Type B pancreatic cell (in vitro differentiated cells): ENCODE measurements around the gene TAF3. TPM values are rescaled to one million over a fixed set of nuclear protein-coding genes. Genes with fewer than 3 reads are reported as not detected.
"Not testable (repeated sequence)": the region's sequence is repeated elsewhere in the genome, so short reads cannot be mapped to it uniquely, and the experiment has no call there.

Source experiments
- DNase-seq: peaks from one replicate; pipeline ENCODE4 v3.0.0; 2021; ENCODE audit warnings: mixed read lengths; ENCODE audit not compliant: unreplicated experiment; ENCODE audit errors: extremely low spot score
- H3K27ac Mint-ChIP-seq: 2 replicates; pipeline ENCODE4 v1.8.0; 2021; ENCODE audit warnings: mild to moderate bottlenecking, mixed read lengths
- H3K27me3 Mint-ChIP-seq: 2 replicates; pipeline ENCODE4 v1.8.0; 2021; ENCODE audit warnings: mixed read lengths
- H3K36me3 Mint-ChIP-seq: 2 replicates; pipeline ENCODE4 v1.8.0; 2021; ENCODE audit warnings: mixed read lengths
- H3K4me1 Mint-ChIP-seq: one replicate; pipeline ENCODE4 v1.8.0; 2021; ENCODE audit warnings: mixed read lengths; ENCODE audit not compliant: unreplicated experiment
- H3K4me3 Mint-ChIP-seq: 2 replicates; pipeline ENCODE4 v1.8.0; 2021; ENCODE audit warnings: mild to moderate bottlenecking, mixed read lengths
- H3K9me3 Mint-ChIP-seq: 2 replicates; pipeline ENCODE4 v1.8.0; 2021; ENCODE audit warnings: mixed read lengths
- total RNA-seq: library from RNA; stranded (reverse); gene quantifications from 2 replicates; pipeline ENCODE4 v1.2.1, GENCODE V29; 2021; ENCODE audit warnings: low replicate concordance
- TF ChIP-seq, protein P1 (sequence below): fragments of 200-600 bp; sonication (generic); conservative IDR thresholded peaks from 2 replicates; pipeline ENCODE4 v1.5.0; 2021; ENCODE audit warnings: antibody characterized with exemption, mild to moderate bottlenecking

Gene TAF3
- total RNA-seq, 1 donor from 2014 or later = 9.9 TPM

GRCh38 chr10:8023851-8024250, 205.5 kb downstream of the TAF3 start:
- Mint-ChIP-seq H3K4me3 (no peak overlapping the region), H3K4me1 (no peaks in the 10 kb centered on the region), H3K27ac (no peak overlapping the region), H3K36me3 (no peaks in the 10 kb centered on the region), H3K9me3 (no peaks in the 10 kb centered on the region), H3K27me3 (peaks cover 34% of the 10 kb centered on the region)
- TF ChIP-seq, protein P1, sequence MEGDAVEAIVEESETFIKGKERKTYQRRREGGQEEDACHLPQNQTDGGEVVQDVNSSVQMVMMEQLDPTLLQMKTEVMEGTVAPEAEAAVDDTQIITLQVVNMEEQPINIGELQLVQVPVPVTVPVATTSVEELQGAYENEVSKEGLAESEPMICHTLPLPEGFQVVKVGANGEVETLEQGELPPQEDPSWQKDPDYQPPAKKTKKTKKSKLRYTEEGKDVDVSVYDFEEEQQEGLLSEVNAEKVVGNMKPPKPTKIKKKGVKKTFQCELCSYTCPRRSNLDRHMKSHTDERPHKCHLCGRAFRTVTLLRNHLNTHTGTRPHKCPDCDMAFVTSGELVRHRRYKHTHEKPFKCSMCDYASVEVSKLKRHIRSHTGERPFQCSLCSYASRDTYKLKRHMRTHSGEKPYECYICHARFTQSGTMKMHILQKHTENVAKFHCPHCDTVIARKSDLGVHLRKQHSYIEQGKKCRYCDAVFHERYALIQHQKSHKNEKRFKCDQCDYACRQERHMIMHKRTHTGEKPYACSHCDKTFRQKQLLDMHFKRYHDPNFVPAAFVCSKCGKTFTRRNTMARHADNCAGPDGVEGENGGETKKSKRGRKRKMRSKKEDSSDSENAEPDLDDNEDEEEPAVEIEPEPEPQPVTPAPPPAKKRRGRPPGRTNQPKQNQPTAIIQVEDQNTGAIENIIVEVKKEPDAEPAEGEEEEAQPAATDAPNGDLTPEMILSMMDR = no peak
- no peak for DNase-seq

DNA sequence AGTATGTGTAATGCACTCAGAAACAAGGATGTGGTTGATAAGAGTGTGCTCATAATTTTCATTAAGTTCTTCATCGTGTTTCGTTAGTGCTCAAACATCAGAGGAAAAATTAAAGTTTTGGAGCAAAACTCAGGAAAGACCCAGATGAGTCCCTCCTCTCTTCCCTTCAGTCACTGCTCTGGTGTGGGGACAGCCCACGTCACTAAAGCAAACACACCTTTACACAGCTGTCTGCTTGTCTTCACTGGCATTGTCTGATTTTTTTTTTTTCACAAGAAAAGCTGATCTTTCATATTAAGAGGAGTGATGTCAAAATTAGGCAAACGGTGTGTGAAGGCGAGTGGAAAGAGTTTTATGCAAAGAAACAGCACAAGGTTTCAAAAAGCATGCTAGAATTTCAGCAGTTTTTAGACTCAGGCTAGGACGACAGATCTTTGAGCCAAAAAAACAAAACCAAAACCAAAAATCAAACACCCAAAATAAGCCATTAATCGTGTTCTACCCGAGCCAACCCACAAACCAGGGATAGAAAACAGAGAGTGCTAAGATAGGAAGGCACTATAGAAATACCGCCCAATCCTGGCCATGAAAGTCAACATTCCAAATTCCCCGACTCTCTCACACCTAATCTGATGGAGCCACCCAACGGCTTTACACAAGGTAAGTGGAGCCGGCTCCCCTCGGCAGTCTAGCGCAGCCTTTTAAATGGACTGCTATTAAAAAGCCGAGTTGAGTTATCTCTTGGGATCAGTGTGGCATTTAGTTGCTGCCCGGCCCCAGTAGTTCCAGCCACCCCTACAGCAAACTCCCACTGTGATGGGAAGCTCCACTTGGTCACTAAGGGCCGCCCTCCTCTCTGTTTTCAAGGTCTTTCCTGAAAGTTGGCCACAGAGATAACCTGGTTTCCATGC, 208.3 kb downstream of the TAF3 start:
- Mint-ChIP-seq H3K9me3 (peaks cover 2% of the 10 kb centered on the region), H3K4me3 (no peak overlapping the region), H3K36me3 (no peaks in the 10 kb centered on the region), H3K27me3 (peaks cover 47% of the 10 kb centered on the region), H3K4me1 (no peaks in the 10 kb centered on the region), H3K27ac (no peak overlapping the region)
- DNase-seq = peak; percentile 39
- TF ChIP-seq, protein P1 = no peak

DNA sequence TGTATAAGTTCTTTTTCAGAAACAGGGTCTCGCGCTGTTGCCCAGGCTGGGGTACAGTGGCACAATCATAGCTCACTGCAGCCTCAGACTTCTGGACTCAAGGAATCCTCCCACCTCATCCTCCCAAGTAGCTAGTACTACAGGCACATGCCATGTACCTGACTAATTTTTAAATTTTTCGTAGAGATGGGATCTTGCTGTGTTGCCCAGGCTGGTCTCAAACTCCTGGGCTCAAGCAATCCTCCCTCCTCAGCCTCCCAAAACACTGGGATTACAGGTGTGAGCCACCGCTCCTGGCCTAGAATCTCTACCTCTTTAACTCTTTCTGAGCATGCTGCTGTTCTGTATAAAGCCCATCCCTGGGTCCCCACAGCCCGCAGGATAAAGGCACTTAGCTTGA, 212.9 kb downstream of the TAF3 start:
- not testable (repeated sequence) for H3K9me3 Mint-ChIP-seq, H3K4me3 Mint-ChIP-seq, DNase-seq, H3K27ac Mint-ChIP-seq, H3K4me1 Mint-ChIP-seq, H3K36me3 Mint-ChIP-seq
- peaks cover 69% of the 10 kb centered on the region for H3K27me3 Mint-ChIP-seq

DNA sequence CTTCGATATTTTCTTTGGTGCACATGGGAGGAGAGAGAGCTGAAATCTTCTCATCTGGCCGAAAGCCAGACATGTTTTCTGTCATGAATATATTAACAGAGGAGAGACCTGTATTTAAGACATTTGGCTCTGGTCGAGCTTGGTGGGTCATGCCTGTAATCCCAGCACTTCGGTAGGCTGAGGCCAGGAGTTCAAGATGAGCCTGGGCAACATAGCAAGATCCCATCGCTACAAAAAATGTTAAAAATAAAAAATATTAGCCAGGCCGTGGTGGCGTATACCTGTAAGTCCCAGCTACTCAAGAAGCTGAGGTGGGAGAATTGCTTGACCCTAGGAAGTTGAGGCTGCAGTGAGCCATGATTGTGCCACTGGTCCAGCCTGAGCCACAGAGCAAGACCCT, 214.3 kb downstream of the TAF3 start:
- no peak for DNase-seq
- H3K4me1 Mint-ChIP-seq = peaks cover 10% of the 10 kb centered on the region
- TF ChIP-seq, protein P1 = no peak
- peaks cover 71% of the 10 kb centered on the region for H3K27me3 Mint-ChIP-seq
- H3K9me3 Mint-ChIP-seq = peaks cover 5% of the 10 kb centered on the region
- H3K36me3 Mint-ChIP-seq = peaks cover 4% of the 10 kb centered on the region
- peak overlapping the region; percentile 34 for H3K4me3 Mint-ChIP-seq
- no peak overlapping the region for H3K27ac Mint-ChIP-seq

GRCh38 chr10:8033812-8034465, 215.6 kb downstream of the TAF3 start:
- TF ChIP-seq, protein P1 = no peak
- Mint-ChIP-seq H3K27ac (no peak overlapping the region), H3K27me3 (peaks cover 85% of the 10 kb centered on the region), H3K4me3 (no peak overlapping the region), H3K36me3 (peaks cover 4% of the 10 kb centered on the region), H3K4me1 (peaks cover 10% of the 10 kb centered on the region), H3K9me3 (peaks cover 5% of the 10 kb centered on the region)
- no peak for DNase-seq

DNA sequence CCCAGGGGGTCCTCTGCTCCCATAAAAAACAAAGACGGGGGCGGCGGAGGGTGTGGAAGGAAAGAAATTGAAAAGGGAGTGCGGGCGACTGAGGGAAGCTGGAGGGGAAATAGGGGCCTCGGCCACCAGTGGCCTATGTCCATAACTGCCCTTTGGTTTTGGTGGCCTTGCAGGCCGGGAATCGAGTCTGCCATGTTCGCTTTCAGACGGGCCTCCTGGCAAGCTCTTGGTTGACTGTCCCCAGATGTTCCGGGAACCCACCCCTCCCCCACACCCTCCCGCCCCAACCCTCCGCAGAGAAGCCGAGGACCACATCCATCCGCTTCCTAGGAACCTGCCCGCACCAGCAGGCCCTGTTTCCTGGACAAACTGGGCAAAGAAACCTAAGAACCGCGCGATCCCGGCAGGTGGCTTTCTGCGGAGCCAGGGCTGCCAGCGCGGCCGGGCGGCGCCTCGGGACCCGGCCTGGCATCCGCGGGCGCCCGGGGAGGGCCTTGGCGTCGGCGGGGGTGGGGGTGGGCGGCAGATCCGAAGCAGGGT, 216.2 kb downstream of the TAF3 start:
- no peak overlapping the region for H3K27ac Mint-ChIP-seq
- no peak for DNase-seq
- peaks cover 4% of the 10 kb centered on the region for H3K36me3 Mint-ChIP-seq
- peaks cover 5% of the 10 kb centered on the region for H3K9me3 Mint-ChIP-seq
- TF ChIP-seq, protein P1 = no peak
- peaks cover 10% of the 10 kb centered on the region for H3K4me1 Mint-ChIP-seq
- H3K27me3 Mint-ChIP-seq = peaks cover 91% of the 10 kb centered on the region
- H3K4me3 Mint-ChIP-seq = no peak overlapping the region
